Measurements from ENCODE around the gene TCF7L2.

- TF ChIP-seq EZH2 (IDR thresholded peaks at IDR 0.05; ENCODE audit: borderline replicate concordance, low read depth, low read length) (no peak), RNF219 (CRISPR knock-in tag; IDR thresholded peaks at IDR 0.05) (no peak), POLR2A (conservative IDR thresholded peaks at IDR 0.05) (no peak), TEAD4 (IDR thresholded peaks at IDR 0.05; ENCODE audit: low read length) (no peak), TEAD4 (CRISPR knock-in tag; IDR thresholded peaks at IDR 0.05; ENCODE audit: borderline replicate concordance) (no peak), CTCF (IDR thresholded peaks at IDR 0.05 in 2 of 3, conservative IDR thresholded peaks at IDR 0.05 in 1 of 3; ENCODE audit: insufficient read depth in 2 of 3, low read depth in 1 of 3, low read length in 3 of 3) (no peak), ATF7 (IDR thresholded peaks at IDR 0.05) (no peak), ZNF551 (CRISPR knock-in tag; IDR thresholded peaks at IDR 0.05) (no peak), HMG20B (CRISPR knock-in tag; IDR thresholded peaks at IDR 0.05) (no peak), ZNF134 (CRISPR knock-in tag; conservative IDR thresholded peaks at IDR 0.05) (no peak)
- TF ChIP-seq, protein P1, sequence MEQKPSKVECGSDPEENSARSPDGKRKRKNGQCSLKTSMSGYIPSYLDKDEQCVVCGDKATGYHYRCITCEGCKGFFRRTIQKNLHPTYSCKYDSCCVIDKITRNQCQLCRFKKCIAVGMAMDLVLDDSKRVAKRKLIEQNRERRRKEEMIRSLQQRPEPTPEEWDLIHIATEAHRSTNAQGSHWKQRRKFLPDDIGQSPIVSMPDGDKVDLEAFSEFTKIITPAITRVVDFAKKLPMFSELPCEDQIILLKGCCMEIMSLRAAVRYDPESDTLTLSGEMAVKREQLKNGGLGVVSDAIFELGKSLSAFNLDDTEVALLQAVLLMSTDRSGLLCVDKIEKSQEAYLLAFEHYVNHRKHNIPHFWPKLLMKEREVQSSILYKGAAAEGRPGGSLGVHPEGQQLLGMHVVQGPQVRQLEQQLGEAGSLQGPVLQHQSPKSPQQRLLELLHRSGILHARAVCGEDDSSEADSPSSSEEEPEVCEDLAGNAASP (IDR thresholded peaks at IDR 0.05), result no peak
Measured at GRCh38 chr10:113128450-113129070, 178.5 kb downstream of the TCF7L2 start.
